Activated CD4-positive, alpha-beta T cell treated with anti-CD3 and anti-CD28 coated beads for 36 hours (primary cell): ENCODE results near the gene TIMP4. TPM values are rescaled to one million over a fixed set of nuclear protein-coding genes. Genes with fewer than 3 reads are reported as not detected.

Source experiments
- ATAC-seq: fragments of 200-7000 bp; cut with Tn5 transposase; one replicate; pipeline ENCODE4 v1.10.0; 2021; ENCODE audit warnings: mild to moderate bottlenecking, moderate library complexity
- CTCF ChIA-PET: fragments of 350-600 bp; sonication (Branson Sonifier 250); formaldehyde crosslinking; loops from one replicate; lab custom pipeline; 2021; ENCODE audit warnings: antibody characterized with exemption; lab: Charles Lee
- POLR2A ChIA-PET: fragments of 350-600 bp; sonication (Branson Sonifier 250); formaldehyde crosslinking; loops from one replicate; lab custom pipeline; 2021; ENCODE audit warnings: antibody characterized with exemption, inconsistent platforms; lab: Charles Lee
- DNase-seq: peaks from one replicate; pipeline ENCODE4 v3.0.0-alpha.2; 2020
- H3K27ac Mint-ChIP-seq: one replicate; pipeline ENCODE4 v1.8.0; 2021; ENCODE audit warnings: mixed read lengths
- H3K27me3 Mint-ChIP-seq: one replicate; pipeline ENCODE4 v1.8.0; 2021; ENCODE audit warnings: mixed read lengths
- H3K36me3 Mint-ChIP-seq: one replicate; pipeline ENCODE4 v1.8.0; 2021; ENCODE audit warnings: low read depth, mixed read lengths
- H3K4me1 Mint-ChIP-seq: one replicate; pipeline ENCODE4 v1.8.0; 2021; ENCODE audit warnings: mixed read lengths
- H3K4me3 Mint-ChIP-seq: one replicate; pipeline ENCODE4 v1.8.0; 2021; ENCODE audit warnings: mild to moderate bottlenecking, moderate library complexity, mixed read lengths
- H3K9me3 Mint-ChIP-seq: one replicate; pipeline ENCODE4 v1.8.0; 2021; ENCODE audit warnings: low read depth, mixed read lengths
- intact Hi-C, 2 experiments: fragments of 100-400 bp; cut with DNase I in 1 of 2; cut with micrococcal nuclease in 1 of 2; formaldehyde crosslinking; loops; one replicate each; pipeline versions ENCODE4 v1.14.2 to v1.15.1; 2022 to 2024; cut with DNase I, micrococcal nuclease
- total RNA-seq, 2 experiments: library from RNA; stranded (reverse); gene quantifications; one replicate each; pipeline ENCODE4 v1.2.3, GENCODE V29; 2021

TIMP4 gene
- total RNA-seq, 2 experiments from 2014 or later: 0.11 to 0.34 TPM

- ChIA-PET CTCF (interaction anchor here (0.6 to 1.6 kb wide), 4 partner anchors 9 to 282 kb away, joined by 3 to 6 read pairs (median 4); no protein-coding TSS in a partner anchor), POLR2A (no interaction called here)
- Mint-ChIP-seq H3K4me1 (peaks cover 65% of the 10 kb centered on the region), H3K27me3 (peaks cover 4% of the 10 kb centered on the region), H3K9me3 (no peaks in the 10 kb centered on the region), H3K27ac (peak overlapping the region; percentile 64), H3K4me3 (no peak overlapping the region), H3K36me3 (no peaks in the 10 kb centered on the region)
- ATAC-seq (no peak), DNase-seq (no peak)
- intact Hi-C loops: loop anchor here (1.0 to 10.0 kb wide), 10 partner anchors 14 to 1984 kb away; partner anchors contain the start of genes LSM3 (in 1 of the 2) and XPC (in 1 of the 2)
These were observed 34.2 kb upstream of the TIMP4 start for GRCh38 chr3:12192655-12193484.

- ChIA-PET CTCF (interaction anchor here (0.6 to 1.4 kb wide), 2 partner anchors 8 to 283 kb away, joined by 3 to 5 read pairs; no protein-coding TSS in a partner anchor), POLR2A (no interaction called here)
- DNase-seq: no peak
- H3K36me3 Mint-ChIP-seq: no peaks in the 10 kb centered on the region
- intact Hi-C loops: loop anchor here (2.0 to 10.0 kb wide), 8 partner anchors 41 to 1985 kb away; partner anchors contain the start of genes LSM3 (in 1 of the 2) and XPC (in 1 of the 2)
- no peaks in the 10 kb centered on the region for H3K9me3 Mint-ChIP-seq
- H3K27me3 Mint-ChIP-seq: peaks cover 4% of the 10 kb centered on the region
- no peak overlapping the region for H3K27ac Mint-ChIP-seq
- H3K4me3 Mint-ChIP-seq: no peak overlapping the region
- ATAC-seq: no peak
- H3K4me1 Mint-ChIP-seq: peaks cover 67% of the 10 kb centered on the region
These were observed 33.5 kb upstream of the TIMP4 start for GRCh38 chr3:12192173-12192572.

DNA sequence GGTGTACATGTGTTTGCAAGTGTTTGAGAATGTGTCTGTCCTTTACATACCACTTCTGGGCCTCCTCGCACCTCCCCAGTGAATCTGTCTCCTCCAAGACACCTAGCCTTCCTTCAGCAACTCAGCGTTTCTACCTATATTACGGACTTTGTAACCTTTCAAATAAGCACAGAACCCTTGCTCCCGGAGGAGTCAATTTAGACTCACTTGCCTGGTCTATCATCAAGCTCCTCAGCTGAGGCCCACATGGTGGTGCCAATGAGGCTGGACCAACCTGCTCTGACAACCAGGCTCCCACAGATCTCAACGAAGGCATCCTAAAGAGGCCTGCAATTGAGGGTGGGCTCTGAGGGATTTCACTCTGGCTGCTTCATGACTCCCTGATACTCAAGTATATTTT lies 32.8 kb upstream of the TIMP4 start:
- H3K4me3 Mint-ChIP-seq: no peak overlapping the region
- intact Hi-C loops: loop anchor here (5.0 to 10.0 kb wide), 5 partner anchors 416 to 1986 kb away; partner anchors contain the start of genes LSM3 (in 1 of the 2) and XPC (in 1 of the 2)
- ATAC-seq: no peak
- ChIA-PET POLR2A (interaction anchor here (0.6 kb wide), 1 partner anchor 127 kb away, joined by 6 read pairs; no protein-coding TSS in a partner anchor), CTCF (no interaction called here)
- peak overlapping the region; percentile 2 for H3K27ac Mint-ChIP-seq
- no peaks in the 10 kb centered on the region for H3K36me3 Mint-ChIP-seq
- no peaks in the 10 kb centered on the region for H3K9me3 Mint-ChIP-seq
- no peak for DNase-seq
- H3K27me3 Mint-ChIP-seq: peaks cover 4% of the 10 kb centered on the region
- peaks cover 67% of the 10 kb centered on the region for H3K4me1 Mint-ChIP-seq

DNA sequence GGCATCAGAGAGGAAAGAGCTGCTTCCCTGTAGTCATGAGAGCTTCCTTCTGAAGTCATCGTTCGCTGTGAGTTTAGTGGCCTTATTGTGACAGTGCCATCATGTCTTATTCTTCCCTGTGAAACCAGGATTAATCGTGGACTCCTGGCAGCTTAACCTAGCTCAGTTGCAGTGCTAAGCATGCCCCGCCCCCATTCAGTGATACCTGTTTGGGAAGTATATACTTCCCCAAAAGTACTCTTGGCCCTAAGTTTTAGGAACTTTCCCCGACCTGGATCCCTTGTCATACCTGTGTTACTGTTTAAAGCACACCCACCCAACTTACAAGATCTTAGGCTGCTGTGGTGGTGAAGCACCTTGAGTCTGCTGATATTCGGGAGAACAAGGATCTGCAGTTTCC lies 32.1 kb upstream of the TIMP4 start:
- CTCF ChIA-PET: interaction anchor here (0.9 to 1.1 kb wide), 2 partner anchors 15 to 36 kb away, joined by 3 to 6 read pairs; no protein-coding TSS in a partner anchor
- POLR2A ChIA-PET: interaction anchor here (0.6 kb wide), 2 partner anchors 110 to 787 kb away, joined by 3 read pairs; no protein-coding TSS in a partner anchor
- DNase-seq (no peak), ATAC-seq (no peak)
- Mint-ChIP-seq H3K9me3 (no peaks in the 10 kb centered on the region), H3K27ac (peak overlapping the region; percentile 2), H3K27me3 (peaks cover 4% of the 10 kb centered on the region), H3K4me1 (peaks cover 65% of the 10 kb centered on the region), H3K4me3 (no peak overlapping the region), H3K36me3 (no peaks in the 10 kb centered on the region)
- intact Hi-C loops: loop anchor here (5.0 to 10.0 kb wide), 5 partner anchors 416 to 1986 kb away; partner anchors contain the start of genes LSM3 (in 1 of the 2) and XPC (in 1 of the 2)

DNA sequence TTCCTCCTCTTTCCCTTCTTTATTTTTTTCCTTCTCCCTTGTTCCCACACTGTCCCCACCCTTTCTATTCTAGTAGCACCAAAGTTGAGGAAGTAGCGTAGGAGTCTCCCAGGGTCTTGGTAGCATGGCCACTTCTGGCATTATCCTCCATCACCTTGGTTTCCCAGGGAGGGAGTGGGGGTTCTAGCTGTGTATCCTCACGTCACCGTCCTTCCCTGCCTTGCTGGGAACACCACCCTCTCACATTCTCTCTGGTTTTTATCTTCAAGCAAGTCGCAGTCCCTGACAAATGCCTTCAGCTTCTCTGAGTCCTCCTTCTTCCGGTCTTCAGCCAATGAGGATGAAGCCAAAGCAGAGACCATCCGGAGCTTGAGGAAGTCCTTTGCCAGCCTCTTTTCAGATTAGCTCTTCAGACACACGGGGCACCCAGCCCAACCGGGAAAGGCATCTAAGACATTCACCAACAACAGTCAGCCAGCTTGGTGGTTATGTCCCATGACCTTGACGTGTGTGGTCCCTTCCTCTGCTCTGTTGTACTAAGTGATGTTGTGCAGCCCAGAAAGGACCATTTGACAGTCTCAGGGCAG lies 31.6 kb upstream of the TIMP4 start:
- DNase-seq: no peak
- no peaks in the 10 kb centered on the region for H3K36me3 Mint-ChIP-seq
- H3K4me3 Mint-ChIP-seq: no peak overlapping the region
- ATAC-seq: no peak
- H3K9me3 Mint-ChIP-seq: no peaks in the 10 kb centered on the region
- peaks cover 61% of the 10 kb centered on the region for H3K4me1 Mint-ChIP-seq
- CTCF ChIA-PET: interaction anchor here (0.6 to 1.1 kb wide), 3 partner anchors 14 to 292 kb away, joined by 3 to 6 read pairs (median 4); no protein-coding TSS in a partner anchor
- intact Hi-C loops: loop anchor here (5.0 to 10.0 kb wide), 5 partner anchors 417 to 1987 kb away; partner anchors contain the start of genes LSM3 (in 1 of the 2) and XPC (in 1 of the 2)
- POLR2A ChIA-PET: interaction anchor here (0.6 kb wide), 1 partner anchor 109 kb away, joined by 3 read pairs; no protein-coding TSS in a partner anchor
- H3K27me3 Mint-ChIP-seq: peaks cover 4% of the 10 kb centered on the region
- H3K27ac Mint-ChIP-seq: peak overlapping the region; percentile 45

GRCh38 chr3:12188681-12189287 lies 30.1 kb upstream of the TIMP4 start:
- H3K36me3 Mint-ChIP-seq: no peaks in the 10 kb centered on the region
- ATAC-seq (no peak), DNase-seq (no peak)
- H3K27me3 Mint-ChIP-seq: peaks cover 5% of the 10 kb centered on the region
- intact Hi-C loops: loop anchor here in 1 of 2 experiments (5.0 kb wide), 1 partner anchor 474 kb away; the partner anchor contains the start of gene RAF1
- H3K4me1 Mint-ChIP-seq: peaks cover 55% of the 10 kb centered on the region
- ChIA-PET CTCF (interaction anchor here (0.5 to 1.4 kb wide), 4 partner anchors 8 to 296 kb away, joined by 3 to 6 read pairs (median 4); partner anchors contain the start of gene TSEN2), POLR2A (interaction anchor here (0.6 kb wide), 3 partner anchors 31 to 285 kb away, joined by 3 to 6 read pairs (median 5); no protein-coding TSS in a partner anchor)
- peak overlapping the region; percentile 94 for H3K27ac Mint-ChIP-seq
- no peaks in the 10 kb centered on the region for H3K9me3 Mint-ChIP-seq
- H3K4me3 Mint-ChIP-seq: no peak overlapping the region

- Mint-ChIP-seq H3K27me3 (peaks cover 5% of the 10 kb centered on the region), H3K36me3 (no peaks in the 10 kb centered on the region), H3K4me1 (peaks cover 56% of the 10 kb centered on the region), H3K4me3 (peak overlapping the region; percentile 56), H3K27ac (peak overlapping the region; percentile 94), H3K9me3 (no peaks in the 10 kb centered on the region)
- DNase-seq (peak; percentile 60), ATAC-seq (peak; percentile 64)
- ChIA-PET CTCF (interaction anchor here (1.0 to 1.9 kb wide), 6 partner anchors 9 to 296 kb away, joined by 3 to 14 read pairs (median 4); partner anchors contain the start of gene TSEN2), POLR2A (interaction anchor here (0.6 kb wide), 3 partner anchors 58 to 779 kb away, joined by 3 to 6 read pairs (median 3); no protein-coding TSS in a partner anchor)
- intact Hi-C loops: loop anchor here in 1 of 2 experiments (5.0 kb wide), 1 partner anchor 474 kb away; the partner anchor contains the start of gene RAF1
These were observed 29.6 kb upstream of the TIMP4 start for GRCh38 chr3:12188328-12188648.

GRCh38 chr3:12187448-12188327 lies 29.0 kb upstream of the TIMP4 start:
- peaks cover 52% of the 10 kb centered on the region for H3K4me1 Mint-ChIP-seq
- ChIA-PET CTCF (interaction anchor here (0.6 to 1.9 kb wide), 10 partner anchors 10 to 822 kb away, joined by 3 to 14 read pairs (median 3); partner anchors contain the start of gene TSEN2), POLR2A (interaction anchor here (0.6 kb wide), 4 partner anchors 286 to 904 kb away, joined by 3 to 4 read pairs (median 3); no protein-coding TSS in a partner anchor)

DNA sequence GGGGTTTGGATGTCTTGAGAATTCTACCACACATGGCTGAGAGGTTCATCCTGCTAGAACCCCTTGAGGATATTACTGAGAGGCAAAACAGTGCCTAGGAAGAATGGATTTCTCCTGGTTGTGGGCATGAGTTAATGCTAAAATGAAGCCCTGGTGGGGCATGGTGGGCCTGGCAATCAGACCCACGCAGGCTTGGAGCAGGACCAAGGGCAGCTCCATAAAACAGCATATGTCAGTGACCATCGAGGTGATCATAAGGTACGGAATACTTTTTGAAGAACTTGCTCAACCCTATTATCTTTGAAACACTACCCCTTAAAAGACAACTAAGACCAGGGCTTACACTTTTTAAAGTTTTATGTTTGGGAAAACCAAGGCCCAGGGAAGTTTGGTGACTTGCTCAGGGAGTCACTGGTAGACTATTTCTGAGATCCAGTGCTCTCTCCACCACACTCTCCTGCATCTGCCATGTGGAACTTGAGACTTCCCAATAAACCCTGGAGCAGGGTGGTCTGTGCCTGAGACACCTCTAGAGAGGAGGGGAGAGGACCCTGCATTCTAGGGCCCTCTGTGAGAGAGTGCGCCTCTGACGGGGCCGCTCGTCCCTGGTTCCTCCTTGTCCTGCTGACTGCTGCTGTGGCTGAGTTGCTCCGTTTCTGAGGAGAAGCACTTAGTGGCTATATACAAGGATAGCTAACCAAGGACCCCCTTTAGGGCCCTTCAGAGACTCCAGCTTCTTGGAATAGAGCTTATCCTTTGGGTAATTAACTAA lies 28.0 kb upstream of the TIMP4 start:
- Mint-ChIP-seq H3K27me3 (peaks cover 5% of the 10 kb centered on the region), H3K27ac (peak overlapping the region; percentile 94), H3K4me3 (no peak overlapping the region), H3K9me3 (no peaks in the 10 kb centered on the region), H3K36me3 (no peaks in the 10 kb centered on the region), H3K4me1 (peaks cover 48% of the 10 kb centered on the region)
- POLR2A ChIA-PET: interaction anchor here (0.6 kb wide), 2 partner anchors 308 to 905 kb away, joined by 3 to 4 read pairs; no protein-coding TSS in a partner anchor
- ATAC-seq (no peak), DNase-seq (no peak)
- intact Hi-C loops: loop anchor here in 1 of 2 experiments (2.0 to 5.0 kb wide), 2 partner anchors 284 to 476 kb away; partner anchors contain the start of gene RAF1
- CTCF ChIA-PET: interaction anchor here (0.6 to 1.9 kb wide), 6 partner anchors 10 to 1344 kb away, joined by 3 to 14 read pairs (median 4); no protein-coding TSS in a partner anchor

More at GRCh38 chr3:12187448-12188327, 29.0 kb upstream of the TIMP4 start:
- ATAC-seq: peak; percentile 92
- peak; percentile 90 for DNase-seq
- Mint-ChIP-seq H3K9me3 (no peaks in the 10 kb centered on the region), H3K4me3 (peak overlapping the region; percentile 56), H3K27me3 (peaks cover 5% of the 10 kb centered on the region), H3K27ac (peak overlapping the region; percentile 94), H3K36me3 (no peaks in the 10 kb centered on the region)
- intact Hi-C loops: loop anchor here in 1 of 2 experiments (2.0 to 5.0 kb wide), 2 partner anchors 283 to 475 kb away; partner anchors contain the start of gene RAF1
